SHP77 treated with DMSO at 0.1 percent for 48 hours (cell line): ENCODE measurements around the gene AGBL4.
"Not testable (repeated sequence)": the region's sequence is repeated elsewhere in the genome, so short reads cannot be mapped to it uniquely, and the experiment has no call there.

Experiments used
- DNase-seq: peaks from one replicate; lab custom pipeline; 2025; lab: John Stamatoyannopoulos, UW

The AGBL4 gene

GRCh38 chr1:48532976-48533375 is 1490.8 kb downstream of the AGBL4 start:
- DNase-seq = no peak

GRCh38 chr1:48530727-48531351 is 1492.9 kb downstream of the AGBL4 start:
- DNase-seq = peak; percentile 45

GRCh38 chr1:48527051-48527450 is 1496.7 kb downstream of the AGBL4 start:
- no peak for DNase-seq

GRCh38 chr1:48526008-48526710 is 1497.6 kb downstream of the AGBL4 start:
- peak; percentile 74 for DNase-seq

- DNase-seq = no peak
These were observed 1498.8 kb downstream of the AGBL4 start for GRCh38 chr1:48524892-48525467.

GRCh38 chr1:48523558-48523957 is 1500.2 kb downstream of the AGBL4 start:
- DNase-seq = no peak

GRCh38 chr1:48519896-48520295 is 1503.9 kb downstream of the AGBL4 start:
- DNase-seq = not testable (repeated sequence)

- DNase-seq = no peak
These were observed 1516.9 kb downstream of the AGBL4 start for GRCh38 chr1:48506870-48507269.

GRCh38 chr1:48500541-48501450 is 1523.0 kb downstream of the AGBL4 start:
- no peak for DNase-seq

- DNase-seq = no peak
These were observed 1524.5 kb downstream of the AGBL4 start for GRCh38 chr1:48499211-48499735.

GRCh38 chr1:48498096-48498791 is 1525.5 kb downstream of the AGBL4 start:
- DNase-seq = peak; percentile 50

GRCh38 chr1:48495911-48496310 is 1527.8 kb downstream of the AGBL4 start:
- DNase-seq = no peak

GRCh38 chr1:48495166-48495565 is 1528.6 kb downstream of the AGBL4 start:
- DNase-seq = no peak

- no peak for DNase-seq
These were observed 1529.6 kb downstream of the AGBL4 start for GRCh38 chr1:48493970-48494769.

- no peak for DNase-seq
These were observed 1530.7 kb downstream of the AGBL4 start for GRCh38 chr1:48493041-48493440.

GRCh38 chr1:48492392-48492791 is 1531.4 kb downstream of the AGBL4 start:
- DNase-seq = peak; percentile 42

- DNase-seq = no peak
These were observed 1535.0 kb downstream of the AGBL4 start for GRCh38 chr1:48488721-48489120.
